Uterus (tissue), 2 donors: ENCODE data around the gene NPFFR1.

Source experiments
- POLR2A ChIP-seq, 2 donors: fragments of 450-650 bp; IDR thresholded peaks; one replicate each; pipeline ENCODE4 v1.6.1; 2016; ENCODE audit warnings: antibody characterized with exemption in 2 of 2, mild to moderate bottlenecking in 1 of 2, moderate library complexity in 1 of 2
- TF ChIP-seq, protein P1 (sequence below), 4 experiments: fragments of 200-600 bp in 2 of 4; fragments of 450-650 bp in 2 of 4; sonication (generic) in 2 of 4; IDR thresholded peaks; one replicate each; pipeline ENCODE4 v1.5.1; 2016 to 2019; ENCODE audit warnings: antibody characterized with exemption in 4 of 4, mild to moderate bottlenecking in 2 of 4, moderate library complexity in 1 of 4

DNA sequence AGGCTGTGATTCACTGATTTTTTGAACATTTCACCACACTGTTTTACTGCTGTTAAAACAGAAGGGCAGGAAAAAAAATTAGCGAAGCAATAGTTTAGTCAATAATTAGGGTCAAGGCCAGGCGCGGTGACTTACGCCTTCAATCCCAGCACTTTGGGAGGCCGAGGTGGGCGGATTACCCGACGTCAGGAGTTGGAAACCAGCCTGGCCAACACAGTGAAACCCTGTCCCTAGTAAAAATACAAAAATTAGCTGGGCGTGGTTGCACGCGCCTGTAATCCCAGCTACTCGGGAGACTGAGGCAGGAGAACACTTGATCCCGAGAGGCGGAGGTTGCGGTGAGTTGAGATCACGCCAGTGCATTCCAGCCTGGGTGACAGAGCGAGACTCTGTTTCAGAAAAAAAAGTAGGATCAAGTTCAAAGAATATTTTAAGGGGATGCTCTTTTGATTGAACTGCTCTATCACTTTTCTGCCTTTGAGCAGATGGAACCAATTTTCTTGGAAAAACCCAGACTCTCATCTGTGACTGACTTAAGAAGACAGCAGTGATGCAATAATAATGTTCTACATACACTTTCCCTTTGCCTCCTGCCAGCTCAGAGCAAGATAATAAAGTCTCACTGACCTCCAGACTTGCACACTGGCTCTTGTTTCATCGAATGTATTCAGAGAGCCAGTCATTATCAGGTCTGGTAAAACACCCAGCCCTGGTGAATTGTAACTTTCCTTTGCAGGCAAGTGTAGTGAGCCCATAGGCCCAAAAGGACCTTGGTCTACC lies 48.9 kb downstream of the NPFFR1 start:
- TF ChIP-seq, protein P1, sequence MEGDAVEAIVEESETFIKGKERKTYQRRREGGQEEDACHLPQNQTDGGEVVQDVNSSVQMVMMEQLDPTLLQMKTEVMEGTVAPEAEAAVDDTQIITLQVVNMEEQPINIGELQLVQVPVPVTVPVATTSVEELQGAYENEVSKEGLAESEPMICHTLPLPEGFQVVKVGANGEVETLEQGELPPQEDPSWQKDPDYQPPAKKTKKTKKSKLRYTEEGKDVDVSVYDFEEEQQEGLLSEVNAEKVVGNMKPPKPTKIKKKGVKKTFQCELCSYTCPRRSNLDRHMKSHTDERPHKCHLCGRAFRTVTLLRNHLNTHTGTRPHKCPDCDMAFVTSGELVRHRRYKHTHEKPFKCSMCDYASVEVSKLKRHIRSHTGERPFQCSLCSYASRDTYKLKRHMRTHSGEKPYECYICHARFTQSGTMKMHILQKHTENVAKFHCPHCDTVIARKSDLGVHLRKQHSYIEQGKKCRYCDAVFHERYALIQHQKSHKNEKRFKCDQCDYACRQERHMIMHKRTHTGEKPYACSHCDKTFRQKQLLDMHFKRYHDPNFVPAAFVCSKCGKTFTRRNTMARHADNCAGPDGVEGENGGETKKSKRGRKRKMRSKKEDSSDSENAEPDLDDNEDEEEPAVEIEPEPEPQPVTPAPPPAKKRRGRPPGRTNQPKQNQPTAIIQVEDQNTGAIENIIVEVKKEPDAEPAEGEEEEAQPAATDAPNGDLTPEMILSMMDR (IDR thresholded peaks at IDR 0.05) = no peak
- TF ChIP-seq POLR2A (IDR thresholded peaks at IDR 0.05) = no peak
